Lung (tissue), 12 donors: ENCODE results near the gene ORC3. TPM values are rescaled to one million over a fixed set of nuclear protein-coding genes. Genes with fewer than 3 reads are reported as not detected.

Experiments used
- ATAC-seq: fragments of 200-7000 bp; cut with Tn5 transposase; one replicate; pipeline ENCODE4 v1.9.1; 2020; ENCODE audit warnings: moderate number of reproducible peaks; ENCODE audit not compliant: insufficient read depth, low FRiP score
- DNase-seq, 3 donors: peaks; one replicate each; pipeline ENCODE4 v3.0.0-alpha.2; 2013 to 2017
- H3K27ac ChIP-seq, 2 donors: one replicate each; pipeline ENCODE4 v1.5.1; 2013; ENCODE audit warnings: mild to moderate bottlenecking in 2 of 2, moderate library complexity in 2 of 2, control low read depth in 1 of 2, inconsistent platforms in 1 of 2, low read depth in 1 of 2, low read length in 1 of 2
- H3K27me3 ChIP-seq, 3 donors: one replicate each; pipeline ENCODE4 v1.5.1; 2013; ENCODE audit warnings: low read length in 2 of 3; ENCODE audit not compliant: control insufficient read depth in 3 of 3, insufficient read depth in 3 of 3
- H3K36me3 ChIP-seq, 4 donors: one replicate each; pipeline ENCODE4 v1.5.1; 2013; ENCODE audit warnings: low read length in 4 of 4, mild to moderate bottlenecking in 1 of 4, moderate library complexity in 1 of 4; ENCODE audit not compliant: control insufficient read depth in 4 of 4, insufficient read depth in 4 of 4
- H3K4me1 ChIP-seq, 5 donors: one replicate each; pipeline ENCODE4 v1.5.1; 2013; ENCODE audit warnings: low read length in 5 of 5, mild to moderate bottlenecking in 2 of 5, moderate library complexity in 1 of 5; ENCODE audit not compliant: control insufficient read depth in 5 of 5, insufficient read depth in 5 of 5
- H3K4me3 ChIP-seq: one replicate; pipeline ENCODE4 v1.5.1; 2013; ENCODE audit warnings: mild to moderate bottlenecking, control low read depth, moderate library complexity
- H3K9ac ChIP-seq, 2 donors: one replicate each; pipeline ENCODE4 v1.5.1; 2013; ENCODE audit warnings: low read length in 2 of 2, control low read depth in 1 of 2; ENCODE audit not compliant: insufficient read depth in 1 of 2
- H3K9me3 ChIP-seq, 4 donors: one replicate each; pipeline ENCODE4 v1.5.1; 2013; ENCODE audit warnings: low read length in 3 of 4, mild to moderate bottlenecking in 1 of 4, moderate library complexity in 1 of 4; ENCODE audit not compliant: control insufficient read depth in 4 of 4, insufficient read depth in 3 of 4
- WGBS, 2 donors: extraction: QIAGEN DNeasy Blood & Tissue Kit; methylation state at CpG; one replicate each; pipeline ENCODE4 v1.1.7; 2013; 5-methylcytosine and 5-hydroxymethylcytosine counted together
- polyA plus RNA-seq, 2 donors: library from polyadenylated mRNA; stranded (reverse); fragments of 200-250 nt; gene quantifications; one replicate each; pipeline ENCODE4 v1.2.1, GENCODE V29; 2013
- total RNA-seq, 2 donors: library from RNA; depleted of rRNA in 1 of 2; stranded (reverse); fragments of >200 nt in 1 of 2; gene quantifications; one replicate each; pipeline ENCODE4 v1.2.1, GENCODE V29; 2014 to 2021
- TF ChIP-seq, protein P1 (sequence below): IDR thresholded peaks from 2 replicates; pipeline ENCODE4 v1.5.1; 2012; ENCODE audit warnings: mild to moderate bottlenecking; ENCODE audit errors: control extremely low read depth, extremely low read depth
- donor health status: control.
- donor health status: control.
- donor health status: Bipolar disorder and iron deficiency.
- donor health status: healthy.
- donor health status: DM: yes; HTN: yes; CAD: no.

The ORC3 gene
- total and polyA plus RNA-seq, 4 donors: 12.0 to 30.3 (median 16.8) TPM

DNA sequence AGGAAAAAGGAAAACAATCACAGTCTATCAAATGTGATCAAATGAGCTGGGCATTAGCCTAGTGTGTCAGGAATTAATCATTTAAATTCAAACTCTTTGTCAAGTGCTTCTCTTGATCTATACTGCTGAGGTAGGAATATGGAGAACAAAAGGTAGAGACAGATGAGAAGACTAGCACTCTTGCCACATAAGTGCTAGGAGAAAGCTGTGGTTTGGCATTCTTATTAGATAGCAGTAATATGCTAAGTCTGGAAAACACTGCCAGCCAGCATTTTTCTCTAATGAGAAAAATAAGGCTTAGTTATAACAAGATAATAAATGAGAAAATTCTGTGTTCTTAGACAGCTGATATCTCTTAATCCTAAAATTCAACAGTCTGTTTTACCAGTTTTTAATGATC is 38.9 kb downstream of the ORC3 start:
- ATAC-seq: no peak
- Histone ChIP-seq H3K9ac (no peak overlapping the region), H3K9me3 (no peaks in the 10 kb centered on the region)

DNA sequence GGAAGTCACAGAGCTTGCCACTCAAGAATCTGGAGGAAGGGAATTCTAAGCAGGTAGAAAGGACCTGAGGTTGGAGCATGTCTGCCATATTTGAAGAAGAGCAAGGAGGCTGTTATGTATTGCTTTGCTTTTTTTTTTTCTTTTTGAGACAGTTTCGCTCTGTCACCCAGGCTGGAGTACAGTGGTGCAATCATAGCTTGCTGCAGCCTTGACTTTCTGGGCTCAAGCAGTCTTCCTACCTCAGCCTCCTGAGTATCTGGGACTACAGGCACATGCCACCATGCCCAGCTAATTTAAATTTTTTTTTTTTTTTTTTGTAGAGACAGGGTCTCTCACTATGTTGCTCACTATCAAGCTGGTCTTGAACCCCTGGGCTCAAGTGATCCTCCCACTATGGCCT is 40.8 kb downstream of the ORC3 start:
- Histone ChIP-seq H3K27me3 (no peaks in the 10 kb centered on the region), H3K4me1 (peaks cover 0 to 2% (median 0%) of the 10 kb centered on the region in 5 donors), H3K9me3 (no peaks in the 10 kb centered on the region), H3K27ac (no peak overlapping the region), H3K9ac (no peak overlapping the region), H3K4me3 (no peak overlapping the region), H3K36me3 (peaks cover 1 to 12% (median 6%) of the 10 kb centered on the region in 4 donors)
- TF ChIP-seq, protein P1, sequence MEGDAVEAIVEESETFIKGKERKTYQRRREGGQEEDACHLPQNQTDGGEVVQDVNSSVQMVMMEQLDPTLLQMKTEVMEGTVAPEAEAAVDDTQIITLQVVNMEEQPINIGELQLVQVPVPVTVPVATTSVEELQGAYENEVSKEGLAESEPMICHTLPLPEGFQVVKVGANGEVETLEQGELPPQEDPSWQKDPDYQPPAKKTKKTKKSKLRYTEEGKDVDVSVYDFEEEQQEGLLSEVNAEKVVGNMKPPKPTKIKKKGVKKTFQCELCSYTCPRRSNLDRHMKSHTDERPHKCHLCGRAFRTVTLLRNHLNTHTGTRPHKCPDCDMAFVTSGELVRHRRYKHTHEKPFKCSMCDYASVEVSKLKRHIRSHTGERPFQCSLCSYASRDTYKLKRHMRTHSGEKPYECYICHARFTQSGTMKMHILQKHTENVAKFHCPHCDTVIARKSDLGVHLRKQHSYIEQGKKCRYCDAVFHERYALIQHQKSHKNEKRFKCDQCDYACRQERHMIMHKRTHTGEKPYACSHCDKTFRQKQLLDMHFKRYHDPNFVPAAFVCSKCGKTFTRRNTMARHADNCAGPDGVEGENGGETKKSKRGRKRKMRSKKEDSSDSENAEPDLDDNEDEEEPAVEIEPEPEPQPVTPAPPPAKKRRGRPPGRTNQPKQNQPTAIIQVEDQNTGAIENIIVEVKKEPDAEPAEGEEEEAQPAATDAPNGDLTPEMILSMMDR: no peak
- WGBS, 2 donors: 86 to 100% methylated on average over 1 of the region's 1 CpG
- no peak for ATAC-seq
- no peak for DNase-seq

More for the DNA sequence above, 38.9 kb downstream of the ORC3 start:
- Histone ChIP-seq H3K4me3 (no peak overlapping the region), H3K27me3 (no peaks in the 10 kb centered on the region), H3K4me1 (peaks cover 0 to 2% (median 0%) of the 10 kb centered on the region in 5 donors), H3K36me3 (peaks cover 0 to 4% (median 3%) of the 10 kb centered on the region in 4 donors), H3K27ac (no peak overlapping the region)
- TF ChIP-seq, protein P1: no peak
- DNase-seq: no peak

DNA sequence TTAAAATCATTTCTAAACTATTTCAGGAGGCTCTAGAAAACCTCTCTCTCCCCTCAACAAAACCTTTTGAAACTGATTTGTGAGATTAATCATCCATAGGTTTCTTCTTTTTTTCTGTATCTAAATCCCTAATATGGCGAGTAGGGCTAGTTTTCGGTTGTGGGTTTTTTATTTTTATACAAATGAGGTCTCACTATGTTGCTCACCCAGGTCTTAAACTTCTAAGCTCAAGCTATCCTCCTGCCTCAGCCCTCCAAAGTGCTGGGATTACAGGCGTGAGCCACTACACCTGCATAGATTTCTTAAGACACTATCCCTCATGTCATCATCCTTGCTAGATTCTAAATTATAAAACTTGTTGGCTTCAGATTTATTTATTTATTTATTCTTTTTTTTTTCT is 43.9 kb downstream of the ORC3 start:
- Histone ChIP-seq H3K9me3 (no peaks in the 10 kb centered on the region), H3K9ac (no peak overlapping the region), H3K27me3 (no peaks in the 10 kb centered on the region), H3K4me3 (no peak overlapping the region), H3K27ac (no peak overlapping the region), H3K4me1 (peaks cover 0 to 2% (median 0%) of the 10 kb centered on the region in 5 donors), H3K36me3 (peaks cover 2 to 19% (median 9%) of the 10 kb centered on the region in 4 donors)
- no peak for DNase-seq
- TF ChIP-seq, protein P1: no peak
- ATAC-seq: no peak
- 97 to 99% methylated on average over 3 of the region's 3 CpGs for WGBS, 2 donors

DNA sequence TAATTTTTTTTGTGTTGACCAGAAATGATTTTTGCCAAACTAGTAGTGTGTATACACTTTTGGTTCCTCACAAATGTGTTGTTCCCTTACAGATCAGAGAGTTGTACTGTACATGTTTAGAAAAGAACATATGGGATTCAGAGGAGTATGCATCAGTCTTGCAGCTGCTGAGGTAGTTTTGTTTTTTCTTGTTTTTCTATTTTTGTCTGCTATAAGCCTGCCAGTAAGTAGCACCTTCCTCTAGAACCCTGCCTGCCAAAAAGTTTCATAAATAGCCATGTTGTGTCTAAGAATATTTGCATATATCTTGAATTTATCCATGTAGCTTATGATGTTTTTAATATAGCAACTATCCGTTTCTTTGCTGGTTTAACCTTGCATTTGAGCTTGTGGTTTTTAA is 46.4 kb downstream of the ORC3 start:
- TF ChIP-seq, protein P1: no peak

More for the DNA sequence above, 46.4 kb downstream of the ORC3 start:
- H3K27ac ChIP-seq: no peak overlapping the region
- H3K27me3 ChIP-seq: no peaks in the 10 kb centered on the region
- H3K4me3 ChIP-seq: no peak overlapping the region
- peaks cover 2 to 19% (median 12%) of the 10 kb centered on the region in 4 donors for H3K36me3 ChIP-seq
- DNase-seq: no peak
- H3K4me1 ChIP-seq: no peaks in the 10 kb centered on the region
- H3K9me3 ChIP-seq: no peaks in the 10 kb centered on the region
- no peak overlapping the region for H3K9ac ChIP-seq
- ATAC-seq: no peak
- 94 to 95% methylated on average over 1 of the region's 1 CpG for WGBS, 2 donors
